Spleen (tissue), 7 donors: Measurements from ENCODE around the gene IPO4.

ENCODE experiments used
- CTCF ChIP-seq, 11 experiments: fragments of 200-600 bp in 7 of 11; fragments of 450-650 bp in 4 of 11; sonication (generic) in 4 of 11; IDR thresholded peaks in 8 of 11; conservative IDR thresholded peaks in 3 of 11; 1 replicate in 7 of 11; 2 replicates in 4 of 11; pipeline versions ENCODE4 v1.4.0 to v1.8.0; 2016 to 2021; ENCODE audit warnings: antibody characterized with exemption in 11 of 11, inconsistent platforms in 4 of 11, mild to moderate bottlenecking in 1 of 11
- POLR2AphosphoS5 ChIP-seq, 3 donors: sonication (generic); formaldehyde crosslinking; IDR thresholded peaks; one replicate each; pipeline ENCODE4 v1.5.1; 2017; ENCODE audit warnings: antibody characterized with exemption in 3 of 3
- donor health status: DM: no; HTN: no; CAD: no; lungs with moderate emphysema.
- donor health status: DM: no; HTN: no; CAD: no.
- donor health status: DM: no; HTN: no; CAD: no.

GRCh38 chr14:24192933-24193332 is 4.3 kb upstream of the IPO4 start:
- TF ChIP-seq CTCF (IDR thresholded peaks at IDR 0.05 in 8 of 11, conservative IDR thresholded peaks at IDR 0.05 in 3 of 11) (no peak), POLR2AphosphoS5 (IDR thresholded peaks at IDR 0.05) (no peak)
